Stimulated activated CD8-positive, alpha-beta memory T cell treated with anti-CD3 and anti-CD28 coated beads, Interleukin-15, amount 100 ng/mL, for 24 hours (primary cell): ENCODE results near the gene KIAA1217.

Experiments
- DNase-seq: peaks from one replicate; pipeline ENCODE4 v3.0.0-alpha.2; 2020; ENCODE audit warnings: low read depth

The KIAA1217 gene

GRCh38 chr10:24371396-24371795 is 162.5 kb downstream of the KIAA1217 start:
- no peak for DNase-seq

DNA sequence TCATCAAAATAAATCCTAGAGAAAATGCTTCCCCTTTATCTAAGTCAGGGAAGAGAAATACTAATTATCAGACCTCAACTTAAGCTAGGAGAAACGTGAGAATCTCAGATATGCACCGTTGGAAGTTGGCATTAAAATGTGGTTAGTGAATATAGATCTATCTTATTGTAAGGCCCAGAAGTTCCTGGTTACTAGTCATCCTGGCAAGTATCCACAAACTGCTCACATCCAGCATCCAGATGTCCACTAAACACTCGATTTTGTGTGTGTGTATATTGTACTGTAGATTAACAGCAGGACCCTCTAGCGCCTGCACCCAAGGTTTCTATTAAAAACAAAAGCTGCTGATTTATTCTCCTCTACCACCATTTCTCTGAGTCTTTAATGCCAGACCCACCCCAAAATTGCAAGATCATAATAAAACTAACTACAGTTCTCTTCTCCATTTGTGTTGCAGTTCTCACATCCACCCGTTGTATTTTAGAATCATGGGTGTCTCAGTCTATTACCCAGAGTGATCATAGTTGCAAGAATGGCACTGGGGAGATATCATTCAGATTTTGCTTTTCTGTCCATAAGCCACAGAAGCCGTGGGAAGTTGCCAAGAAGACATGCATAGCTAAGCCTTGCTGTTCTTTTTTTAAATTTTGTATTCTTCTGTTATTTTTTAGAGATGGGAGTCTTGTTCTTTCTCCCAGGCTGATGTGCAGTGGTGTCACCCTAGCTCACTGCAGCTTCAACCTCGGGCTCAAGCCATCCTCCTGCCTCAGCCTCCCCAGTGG is 165.4 kb downstream of the KIAA1217 start:
- DNase-seq: no peak

- no peak for DNase-seq
Observed at GRCh38 chr10:24375510-24375909, 166.6 kb downstream of the KIAA1217 start.

- no peak for DNase-seq
Observed at GRCh38 chr10:24376731-24377130, 167.8 kb downstream of the KIAA1217 start.

DNA sequence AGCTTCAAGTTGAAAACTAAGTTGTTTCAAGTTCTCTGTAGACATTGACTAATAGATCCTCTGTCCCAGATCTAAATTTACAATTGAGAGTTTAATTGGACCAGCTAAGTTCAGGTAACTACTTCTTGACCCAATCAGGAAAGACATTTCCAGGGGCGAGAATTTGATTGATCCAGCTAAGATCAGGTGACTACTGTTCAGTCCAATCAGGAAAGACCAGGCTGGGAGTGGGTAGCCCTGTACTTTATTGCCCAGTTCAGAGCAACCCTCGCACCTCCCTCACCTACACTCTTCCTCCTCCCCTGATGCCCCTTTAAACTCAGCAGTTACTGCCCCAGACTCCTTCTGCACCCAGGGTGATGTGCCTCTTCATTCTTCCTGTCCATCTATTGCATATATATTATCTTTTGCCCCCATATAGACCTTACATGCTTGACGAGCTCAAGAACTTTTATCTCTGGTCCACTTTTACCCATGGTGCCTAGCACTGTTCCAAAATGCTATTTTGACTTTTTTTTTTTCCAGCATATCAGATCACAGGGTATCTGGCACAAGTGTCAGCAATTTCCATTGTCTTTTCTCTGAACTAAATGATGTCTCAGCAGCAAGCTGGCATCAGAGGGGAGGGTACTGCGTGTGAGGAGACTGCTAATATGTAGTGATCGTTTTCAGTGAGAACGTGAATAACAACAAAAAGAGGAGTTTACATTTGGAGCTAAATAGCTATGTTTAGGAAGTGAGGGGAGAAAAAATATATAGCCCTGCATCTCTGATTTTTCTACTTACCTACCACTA is 169.4 kb downstream of the KIAA1217 start:
- DNase-seq: no peak

DNA sequence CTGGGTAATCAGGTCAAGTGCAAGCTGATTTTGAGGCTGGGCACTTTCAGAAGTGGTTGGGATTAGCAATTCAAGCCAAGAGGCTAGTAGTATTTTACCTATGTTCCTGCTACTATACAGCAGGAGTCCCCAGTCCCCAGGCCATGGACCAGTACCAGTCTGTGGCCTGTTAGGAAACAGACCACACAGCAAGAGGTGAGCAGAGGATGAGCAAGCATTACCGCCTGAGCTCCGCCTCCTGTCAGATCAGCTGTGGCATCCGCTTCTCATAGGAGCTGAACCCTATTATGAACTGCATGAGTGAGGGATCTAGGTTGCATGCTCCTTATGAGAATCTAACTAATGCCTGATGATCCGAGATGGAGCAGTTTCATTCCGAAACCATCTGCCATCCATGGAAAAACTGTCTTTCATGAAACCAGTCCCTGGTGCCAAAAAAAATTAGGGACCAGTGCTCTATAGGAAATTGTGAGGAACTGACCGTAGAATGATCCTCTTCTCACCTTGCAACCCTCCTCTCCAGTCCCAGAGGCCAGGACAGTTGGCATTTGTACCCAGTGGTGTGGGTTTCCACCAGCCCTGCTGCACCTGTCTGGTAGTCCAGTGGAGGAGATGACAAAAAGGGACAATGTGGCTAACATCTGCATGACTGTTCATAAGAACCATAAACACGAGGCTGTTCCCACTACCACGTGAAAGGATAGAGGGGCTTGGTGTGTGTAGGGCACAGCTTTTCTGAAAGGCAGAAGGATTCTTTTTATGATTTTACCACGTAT is 172.5 kb downstream of the KIAA1217 start:
- no peak for DNase-seq

GRCh38 chr10:24382045-24382444 is 173.1 kb downstream of the KIAA1217 start:
- DNase-seq: no peak

DNA sequence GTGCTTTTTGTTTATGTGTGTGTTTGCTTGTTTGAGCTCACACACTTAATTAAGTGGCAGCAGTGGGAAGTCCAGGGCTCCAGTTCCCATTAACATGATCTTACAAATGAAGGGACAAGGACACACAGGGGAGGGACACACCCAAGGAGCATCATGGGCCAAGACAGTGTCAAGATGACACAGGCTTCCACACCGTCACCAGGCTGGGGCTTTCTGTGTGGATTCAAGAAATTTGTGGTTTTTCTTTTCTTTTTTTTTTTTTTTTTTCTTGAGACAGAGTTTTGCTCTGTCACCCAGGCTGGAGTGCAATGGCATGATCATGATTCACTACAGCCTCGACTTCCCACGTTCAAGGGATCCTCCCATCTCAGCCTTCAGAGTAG is 173.6 kb downstream of the KIAA1217 start:
- DNase-seq: no peak

- DNase-seq: no peak
Observed at GRCh38 chr10:24382979-24383663, 174.2 kb downstream of the KIAA1217 start.

GRCh38 chr10:24383681-24384106 is 174.8 kb downstream of the KIAA1217 start:
- DNase-seq: no peak

GRCh38 chr10:24384954-24385353 is 176.0 kb downstream of the KIAA1217 start:
- no peak for DNase-seq

GRCh38 chr10:24385776-24386175 is 176.8 kb downstream of the KIAA1217 start:
- DNase-seq: no peak

DNA sequence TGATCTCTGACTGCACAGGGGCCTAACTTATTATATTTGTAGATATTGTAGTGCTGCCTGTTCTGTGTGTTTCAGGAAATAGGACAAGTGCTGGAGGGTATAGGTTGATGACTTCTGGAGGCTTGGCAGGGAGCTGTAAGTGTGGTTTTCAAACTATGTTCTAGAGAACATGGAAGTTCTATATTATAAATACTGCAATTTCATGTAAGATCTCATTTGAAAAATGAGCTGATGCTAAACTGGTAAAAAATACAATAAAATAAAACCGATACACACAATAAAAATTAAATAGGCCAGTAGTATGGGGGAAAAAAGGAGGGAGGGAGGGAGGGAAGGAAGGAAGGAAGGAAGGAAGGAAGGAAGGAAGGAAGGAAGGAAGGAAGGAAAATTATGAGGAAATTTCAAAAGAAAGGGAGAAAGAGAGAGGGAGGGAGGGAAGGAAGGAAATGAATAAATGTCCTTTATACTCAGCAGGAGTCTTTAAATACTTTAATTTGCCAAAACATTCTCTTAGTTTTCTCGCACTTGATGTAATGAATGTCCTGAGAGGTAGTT is 181.3 kb downstream of the KIAA1217 start:
- DNase-seq: no peak

GRCh38 chr10:24390746-24391145 is 181.8 kb downstream of the KIAA1217 start:
- DNase-seq: no peak

- no peak for DNase-seq
Observed at GRCh38 chr10:24393201-24393600, 184.3 kb downstream of the KIAA1217 start.

GRCh38 chr10:24394461-24395190 is 185.7 kb downstream of the KIAA1217 start:
- no peak for DNase-seq

DNA sequence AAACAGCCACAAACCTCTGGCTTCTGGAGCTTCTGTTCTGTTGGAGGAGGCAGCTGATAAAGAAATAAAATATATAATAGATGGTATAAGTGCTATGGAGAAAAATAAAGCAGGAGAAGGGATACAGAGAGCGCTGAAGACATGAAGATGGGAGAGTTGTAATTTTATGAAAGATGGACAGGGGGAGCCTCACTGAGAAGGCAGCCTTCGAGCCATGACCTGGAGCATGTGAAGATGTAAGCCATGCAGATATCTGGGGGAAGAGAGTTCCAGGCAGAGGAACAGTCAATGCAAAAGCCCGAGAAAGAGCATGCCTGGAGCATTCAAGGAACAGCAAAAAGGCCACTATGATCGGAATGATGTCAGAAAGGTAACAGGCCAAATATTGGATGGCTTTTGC is 187.5 kb downstream of the KIAA1217 start:
- no peak for DNase-seq

DNA sequence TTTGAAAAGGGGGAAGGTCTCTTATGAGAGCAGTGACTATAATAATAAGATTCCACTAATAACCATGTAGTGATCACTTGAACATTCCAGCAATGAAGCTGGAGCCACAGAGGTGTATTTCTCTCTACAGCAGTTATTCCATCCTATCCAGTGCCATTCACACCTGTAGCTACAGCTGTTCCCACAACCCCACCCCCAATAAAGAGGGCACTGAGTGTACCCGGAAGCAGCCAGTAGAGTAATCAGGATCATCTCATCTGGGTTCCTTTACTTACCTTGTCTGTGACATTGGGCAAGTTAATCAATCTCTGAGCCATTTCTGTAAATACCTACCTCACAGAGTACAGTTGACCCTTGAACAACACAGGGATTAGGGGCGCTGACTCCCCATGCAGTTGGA is 188.7 kb downstream of the KIAA1217 start:
- DNase-seq: no peak

DNA sequence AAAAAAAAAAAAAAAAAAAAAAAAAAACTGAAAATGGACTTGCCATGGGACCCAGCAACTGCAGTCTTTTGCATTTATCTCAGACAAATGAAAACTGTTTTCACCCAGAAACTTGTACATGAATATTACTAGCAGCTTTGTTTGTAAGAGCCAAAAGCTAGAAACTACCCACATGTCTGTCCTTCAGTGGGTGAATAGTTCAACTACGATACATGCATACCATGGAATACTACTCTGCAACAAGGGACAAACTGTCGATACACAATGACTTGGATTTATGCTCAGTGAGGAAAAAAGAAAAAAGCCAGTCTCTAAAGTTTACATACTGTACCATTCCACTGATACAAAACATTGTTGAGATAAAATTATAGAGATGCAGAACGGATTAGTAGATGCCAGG is 195.6 kb downstream of the KIAA1217 start:
- DNase-seq: no peak

- DNase-seq: no peak
Observed at GRCh38 chr10:24405635-24406034, 196.7 kb downstream of the KIAA1217 start.
